PC-3 (cell line): Measurements from ENCODE around the gene FALEC.

Experiments
- EZH2 ChIP-seq: fragments of 300-600 bp; sonication (generic); IDR thresholded peaks from one replicate; pipeline ENCODE4 v1.6.1; 2017; ENCODE audit warnings: antibody characterized with exemption, mild to moderate bottlenecking, low read length; ENCODE audit not compliant: unreplicated experiment
- EZH2phosphoT487 ChIP-seq: fragments of 300-600 bp; sonication (generic); IDR thresholded peaks from 2 replicates; pipeline ENCODE4 v1.6.1; 2018; ENCODE audit warnings: mild to moderate bottlenecking, antibody characterized with exemption, low read length, borderline replicate concordance
- TF ChIP-seq, protein P1 (sequence below): fragments of 300-600 bp; sonication (generic); conservative IDR thresholded peaks from 2 replicates; pipeline ENCODE4 v1.5.1; 2017; ENCODE audit warnings: antibody characterized with exemption, low read depth, mild to moderate bottlenecking, low read length

DNA sequence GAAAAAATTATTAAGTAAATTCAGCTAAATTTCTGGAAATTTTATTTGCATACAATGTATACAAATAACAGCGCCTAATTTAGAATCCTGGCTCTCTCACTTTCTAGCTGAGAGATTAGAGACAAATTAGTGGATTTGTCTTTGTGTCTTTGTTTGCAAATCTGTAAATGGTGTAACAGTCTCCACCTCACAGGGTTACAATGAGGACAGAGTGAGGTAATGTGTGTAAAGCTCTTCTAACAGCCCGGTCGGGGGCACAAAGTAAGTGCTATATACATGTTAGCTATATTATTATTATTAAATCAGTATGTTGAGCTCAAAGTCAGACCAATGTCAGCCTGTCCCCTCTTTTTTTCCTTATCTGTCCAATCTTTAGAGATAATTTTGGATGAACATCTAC is 28.7 kb downstream of the FALEC start:
- TF ChIP-seq, protein P1, sequence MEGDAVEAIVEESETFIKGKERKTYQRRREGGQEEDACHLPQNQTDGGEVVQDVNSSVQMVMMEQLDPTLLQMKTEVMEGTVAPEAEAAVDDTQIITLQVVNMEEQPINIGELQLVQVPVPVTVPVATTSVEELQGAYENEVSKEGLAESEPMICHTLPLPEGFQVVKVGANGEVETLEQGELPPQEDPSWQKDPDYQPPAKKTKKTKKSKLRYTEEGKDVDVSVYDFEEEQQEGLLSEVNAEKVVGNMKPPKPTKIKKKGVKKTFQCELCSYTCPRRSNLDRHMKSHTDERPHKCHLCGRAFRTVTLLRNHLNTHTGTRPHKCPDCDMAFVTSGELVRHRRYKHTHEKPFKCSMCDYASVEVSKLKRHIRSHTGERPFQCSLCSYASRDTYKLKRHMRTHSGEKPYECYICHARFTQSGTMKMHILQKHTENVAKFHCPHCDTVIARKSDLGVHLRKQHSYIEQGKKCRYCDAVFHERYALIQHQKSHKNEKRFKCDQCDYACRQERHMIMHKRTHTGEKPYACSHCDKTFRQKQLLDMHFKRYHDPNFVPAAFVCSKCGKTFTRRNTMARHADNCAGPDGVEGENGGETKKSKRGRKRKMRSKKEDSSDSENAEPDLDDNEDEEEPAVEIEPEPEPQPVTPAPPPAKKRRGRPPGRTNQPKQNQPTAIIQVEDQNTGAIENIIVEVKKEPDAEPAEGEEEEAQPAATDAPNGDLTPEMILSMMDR: no peak
- no peak for TF ChIP-seq EZH2
- TF ChIP-seq EZH2phosphoT487: no peak
